Measurements from ENCODE around the gene RNF223. TPM values are rescaled to one million over a fixed set of nuclear protein-coding genes. Genes with fewer than 3 reads are reported as not detected.

The RNF223 gene
- total and polyA plus RNA-seq, 2 of the 8 experiments (the other 6 are each of a cell fraction or from before 2014, with no cell fraction given) = not detected

DNA sequence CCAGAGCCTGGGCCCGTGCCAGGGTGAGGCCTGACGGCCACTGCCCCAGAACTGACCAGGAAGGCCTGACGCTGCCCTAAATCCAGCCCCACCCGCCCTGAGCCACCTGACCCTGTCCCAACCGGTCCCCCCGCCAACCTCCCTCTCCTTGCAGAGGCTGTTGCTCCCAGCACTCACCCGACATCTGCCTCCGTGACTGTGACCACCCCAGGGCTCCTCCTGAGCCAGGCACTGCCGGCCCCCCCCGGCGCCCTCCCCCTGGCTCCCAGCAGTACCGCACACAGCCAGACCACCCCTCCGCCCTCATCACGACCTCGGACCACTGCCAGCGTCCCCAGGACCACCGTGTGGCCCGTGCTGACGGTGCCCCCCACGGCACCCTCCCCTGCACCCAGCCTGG is 27.9 kb downstream of the RNF223 start:
- Histone ChIP-seq H4K5ac (ENCODE audit: insufficient read length, low read depth, low read length) (no peak overlapping the region), H2BK120ac (replicated peaks; ENCODE audit: low read depth, low read length) (no peak overlapping the region), H4K8ac (ENCODE audit: extremely low read depth, insufficient read depth, low read length) (no peak overlapping the region), H3K79me1 (ENCODE audit: low read depth, low read length) (peaks cover 4% of the 10 kb centered on the region; the same call in 1 of the 2 replicates), H2BK20ac (ENCODE audit: low read length) (no peak overlapping the region), H3K4me3 (ENCODE audit: extremely low read depth in 1 of 4, insufficient read depth in 2 of 4, low read depth in 3 of 4, low read length in 4 of 4) (no peak overlapping the region), H3K27ac (ENCODE audit: low read depth, low read length) (no peak overlapping the region), H3K79me2 (ENCODE audit: control insufficient read depth in 1 of 2, insufficient read depth in 2 of 2, low read length in 2 of 2) (no peaks in the 10 kb centered on the region), H3K18ac (ENCODE audit: extremely low read depth, low read length) (no peak overlapping the region), H3K4me1 (replicated peaks in 1 of 4; ENCODE audit: control insufficient read depth in 3 of 4, insufficient read depth in 4 of 4, low read length in 3 of 4) (0 out of 7 replicates have a peak, but pooled peaks cover 0 to 2% (median 0%) of the 10 kb centered on the region in 4 experiments), H2BK15ac (ENCODE audit: low read length) (no peak overlapping the region), H3K9me3 (ENCODE audit: insufficient read depth in 2 of 2, low read depth in 1 of 2, low read length in 1 of 2) (no peaks in the 10 kb centered on the region), H3K27me3 (replicated peaks in 1 of 4; ENCODE audit: control insufficient read depth in 3 of 4, extremely low read depth in 1 of 4, insufficient read depth in 3 of 4, low read length in 3 of 4) (no peaks in the 10 kb centered on the region), H3K4me2 (ENCODE audit: insufficient read depth in 1 of 2, low read depth in 2 of 2, low read length in 2 of 2) (no peak overlapping the region), H3K23me2 (ENCODE audit: low read depth, low read length) (no peaks in the 10 kb centered on the region), H2AK5ac (ENCODE audit: low read depth, low read length) (no peak overlapping the region), H3K23ac (ENCODE audit: insufficient read length) (no peak overlapping the region), H2AFZ (ENCODE audit: low read length) (no peak overlapping the region), H3K4ac (replicated peaks; ENCODE audit: insufficient read length, low read depth, low read length) (no peak overlapping the region), H4K91ac (replicated peaks; ENCODE audit: insufficient read length, low read length) (no peak overlapping the region), H4K20me1 (replicated peaks in 1 of 2; ENCODE audit: control insufficient read depth in 1 of 2, insufficient read depth in 2 of 2, low read length in 2 of 2) (peaks cover 13 to 25% of the 10 kb centered on the region in 2 experiments), H3K14ac (ENCODE audit: insufficient read length) (no peak overlapping the region), H3K36me3 (ENCODE audit: control insufficient read depth in 2 of 4, insufficient read depth in 4 of 4, low read length in 3 of 4) (peaks cover 6 to 76% (median 27%) of the 10 kb centered on the region in 4 experiments), H2BK5ac (ENCODE audit: low read depth, low read length) (no peak overlapping the region), H3K9ac (replicated peaks in 1 of 4; ENCODE audit: extremely low read depth in 1 of 4, low read depth in 3 of 4, low read length in 3 of 4) (no peak overlapping the region), H3K56ac (replicated peaks; ENCODE audit: insufficient read length, low read depth, low read length) (no peak overlapping the region), H2BK12ac (ENCODE audit: low read depth, low read length) (no peak overlapping the region)
- 95% methylated on average over 15 of the region's 20 CpGs; no CpG with 5 or more reads in 1 of the 2 experiments for WGBS, 2 experiments (ENCODE audit: extremely low coverage in 1 of 2, insufficient coverage in 1 of 2, insufficient read length in 1 of 2, insufficient replicate concordance in 2 of 2, low coverage in 1 of 2, low lambda C conversion rate in 2 of 2, missing lambda C conversion rate in 1 of 2)
- CTCF ChIA-PET (ENCODE audit: partially characterized antibody) = no interaction called here
- POLR2A ChIA-PET (ENCODE audit: partially characterized antibody) = interaction anchor here (1.0 to 3.8 kb wide), 3 partner anchors 10 to 15 kb away, joined by 3 to 19 read pairs (median 4); no protein-coding TSS in a partner anchor
- FAIRE-seq = no peak
- DNase-seq (ENCODE audit: low read depth in 1 of 2, low spot score in 2 of 2) = no peak
- no peak for TF ChIP-seq BCL11A (IDR thresholded peaks at IDR 0.05; ENCODE audit: low read depth in 2 of 2, low read length in 2 of 2)
- TF ChIP-seq CREB1 (IDR thresholded peaks at IDR 0.05) = no peak
- TF ChIP-seq POLR2A (IDR thresholded peaks at IDR 0.05; ENCODE audit: control extremely low read depth in 1 of 2, low read depth in 2 of 2, low read length in 2 of 2) = no peak
- no peak for TF ChIP-seq NANOG (IDR thresholded peaks at IDR 0.05; ENCODE audit: insufficient read depth, low read depth, low read length, poor library complexity, severe bottlenecking)
- TF ChIP-seq, protein P1, sequence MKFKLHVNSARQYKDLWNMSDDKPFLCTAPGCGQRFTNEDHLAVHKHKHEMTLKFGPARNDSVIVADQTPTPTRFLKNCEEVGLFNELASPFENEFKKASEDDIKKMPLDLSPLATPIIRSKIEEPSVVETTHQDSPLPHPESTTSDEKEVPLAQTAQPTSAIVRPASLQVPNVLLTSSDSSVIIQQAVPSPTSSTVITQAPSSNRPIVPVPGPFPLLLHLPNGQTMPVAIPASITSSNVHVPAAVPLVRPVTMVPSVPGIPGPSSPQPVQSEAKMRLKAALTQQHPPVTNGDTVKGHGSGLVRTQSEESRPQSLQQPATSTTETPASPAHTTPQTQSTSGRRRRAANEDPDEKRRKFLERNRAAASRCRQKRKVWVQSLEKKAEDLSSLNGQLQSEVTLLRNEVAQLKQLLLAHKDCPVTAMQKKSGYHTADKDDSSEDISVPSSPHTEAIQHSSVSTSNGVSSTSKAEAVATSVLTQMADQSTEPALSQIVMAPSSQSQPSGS (IDR thresholded peaks at IDR 0.05; ENCODE audit: low read length) = no peak
- no peak for TF ChIP-seq BACH1 (IDR thresholded peaks at IDR 0.05; ENCODE audit: low read length)
- TF ChIP-seq SRF (IDR thresholded peaks at IDR 0.05; ENCODE audit: low read depth, low read length) = no peak
- TF ChIP-seq, protein P2, sequence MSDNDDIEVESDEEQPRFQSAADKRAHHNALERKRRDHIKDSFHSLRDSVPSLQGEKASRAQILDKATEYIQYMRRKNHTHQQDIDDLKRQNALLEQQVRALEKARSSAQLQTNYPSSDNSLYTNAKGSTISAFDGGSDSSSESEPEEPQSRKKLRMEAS (IDR thresholded peaks at IDR 0.05) = no peak
- TF ChIP-seq EP300 (IDR thresholded peaks at IDR 0.05; ENCODE audit: borderline replicate concordance in 1 of 2, low read depth in 2 of 2, low read length in 2 of 2) = no peak
- TF ChIP-seq HDAC2 (IDR thresholded peaks at IDR 0.05; ENCODE audit: borderline replicate concordance in 1 of 2, low read depth in 2 of 2, low read length in 2 of 2) = no peak
- TF ChIP-seq CHD1 (IDR thresholded peaks at IDR 0.05; ENCODE audit: low read depth, low read length) = no peak
- TF ChIP-seq RNF2 (IDR thresholded peaks at IDR 0.05; ENCODE audit: borderline replicate concordance, low read depth, low read length, missing control alignments, poor library complexity, severe bottlenecking) = no peak

Data from H1 (cell line).